HUES6 (cell line): ENCODE results near the gene OR6S1.

Experiments used
- H3K27ac ChIP-seq: 2 replicates; pipeline ENCODE4 v1.7.0; 2013; ENCODE audit warnings: low read depth, mild to moderate bottlenecking, low read length, inconsistent platforms
- H3K27me3 ChIP-seq: 2 replicates; pipeline ENCODE4 v1.6.1; 2013; ENCODE audit warnings: low read length; ENCODE audit not compliant: control insufficient read depth, insufficient read depth
- H3K36me3 ChIP-seq: 2 replicates; pipeline ENCODE4 v1.6.1; 2013; ENCODE audit warnings: low read length; ENCODE audit not compliant: control insufficient read depth, insufficient read depth
- H3K4me1 ChIP-seq: 2 replicates; pipeline ENCODE4 v1.6.1; 2013; ENCODE audit warnings: low read length; ENCODE audit not compliant: control insufficient read depth, insufficient read depth
- H3K4me3 ChIP-seq: 2 replicates; pipeline ENCODE4 v1.5.1; 2013; ENCODE audit warnings: low read depth, low read length
- H3K9ac ChIP-seq: one replicate; pipeline ENCODE4 v1.6.1; 2013; ENCODE audit warnings: mild to moderate bottlenecking, low read length
- H3K9me3 ChIP-seq: 2 replicates; pipeline ENCODE4 v1.6.1; 2013; ENCODE audit warnings: low read depth, low read length; ENCODE audit not compliant: control insufficient read depth, insufficient read depth

Gene OR6S1

DNA sequence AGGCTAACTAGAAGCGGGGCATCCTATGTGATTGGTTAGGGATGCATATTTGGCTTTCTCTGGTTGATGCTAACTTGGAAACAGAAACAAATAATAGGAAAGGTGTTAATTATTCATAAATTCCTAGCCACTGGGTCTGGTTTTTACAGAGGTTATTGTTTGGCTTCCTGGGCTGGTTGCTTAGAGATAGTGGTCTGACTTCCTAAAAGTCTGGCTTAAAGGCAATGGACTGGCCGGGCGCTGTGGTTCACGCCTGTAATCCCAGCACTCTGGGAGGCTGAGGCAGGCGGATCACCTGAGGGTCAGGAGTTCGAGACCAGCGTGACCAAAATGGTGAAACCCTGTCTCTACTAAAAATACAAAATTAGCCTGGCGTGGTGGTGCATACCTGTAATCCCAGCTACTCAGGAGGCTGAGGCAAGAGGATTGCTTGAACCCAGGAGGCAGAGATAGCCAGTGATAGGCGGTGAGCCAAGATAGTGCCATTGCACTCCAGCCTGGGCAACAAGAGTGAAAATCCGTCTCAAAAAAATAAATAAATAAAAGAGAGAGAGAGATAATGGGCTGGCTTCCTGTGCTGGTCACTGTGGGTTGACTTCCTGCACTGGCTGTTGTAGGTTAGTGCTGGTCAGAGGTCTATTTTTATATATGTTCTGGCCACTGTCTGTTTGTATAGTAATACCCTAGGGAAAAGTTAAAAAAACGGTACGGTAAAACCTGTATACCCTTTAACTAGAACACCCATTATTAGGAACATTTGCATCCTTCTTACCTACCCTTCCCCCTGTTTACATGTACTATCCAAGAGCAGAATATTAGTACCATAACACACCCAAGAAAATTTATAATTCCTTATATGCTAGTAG lies 24.1 kb downstream of the OR6S1 start:
- H3K27me3 ChIP-seq, result no peaks in the 10 kb centered on the region
- H3K4me1 ChIP-seq, result 0 out of 2 replicates have a peak, but pooled peaks cover 3% of the 10 kb centered on the region
- no peak overlapping the region for H3K4me3 ChIP-seq
- no peak overlapping the region for H3K27ac ChIP-seq
- H3K9ac ChIP-seq, result no peak overlapping the region
- H3K36me3 ChIP-seq, result no peaks in the 10 kb centered on the region
- H3K9me3 ChIP-seq, result no peaks in the 10 kb centered on the region

- no peak overlapping the region for H3K27ac ChIP-seq
- H3K4me1 ChIP-seq, result 0 out of 2 replicates have a peak, but pooled peaks cover 3% of the 10 kb centered on the region
- no peaks in the 10 kb centered on the region for H3K27me3 ChIP-seq
Observed at GRCh38 chr14:20615996-20616395, 25.5 kb downstream of the OR6S1 start.

GRCh38 chr14:20614038-20614840 lies 27.3 kb downstream of the OR6S1 start:
- Histone ChIP-seq H3K4me1 (peaks cover 3% of the 10 kb centered on the region; the same call in 1 of the 2 replicates), H3K9ac (peak overlapping the region; percentile 83), H3K27me3 (no peaks in the 10 kb centered on the region), H3K4me3 (peak overlapping the region; percentile 95), H3K27ac (0 out of 2 replicates have a peak overlapping the region, but pooled peaks have one; percentile 8), H3K36me3 (no peaks in the 10 kb centered on the region), H3K9me3 (no peaks in the 10 kb centered on the region)

More at GRCh38 chr14:20615996-20616395, 25.5 kb downstream of the OR6S1 start:
- H3K9me3 ChIP-seq, result no peaks in the 10 kb centered on the region
- no peaks in the 10 kb centered on the region for H3K36me3 ChIP-seq
- H3K9ac ChIP-seq, result no peak overlapping the region
- H3K4me3 ChIP-seq, result no peak overlapping the region

DNA sequence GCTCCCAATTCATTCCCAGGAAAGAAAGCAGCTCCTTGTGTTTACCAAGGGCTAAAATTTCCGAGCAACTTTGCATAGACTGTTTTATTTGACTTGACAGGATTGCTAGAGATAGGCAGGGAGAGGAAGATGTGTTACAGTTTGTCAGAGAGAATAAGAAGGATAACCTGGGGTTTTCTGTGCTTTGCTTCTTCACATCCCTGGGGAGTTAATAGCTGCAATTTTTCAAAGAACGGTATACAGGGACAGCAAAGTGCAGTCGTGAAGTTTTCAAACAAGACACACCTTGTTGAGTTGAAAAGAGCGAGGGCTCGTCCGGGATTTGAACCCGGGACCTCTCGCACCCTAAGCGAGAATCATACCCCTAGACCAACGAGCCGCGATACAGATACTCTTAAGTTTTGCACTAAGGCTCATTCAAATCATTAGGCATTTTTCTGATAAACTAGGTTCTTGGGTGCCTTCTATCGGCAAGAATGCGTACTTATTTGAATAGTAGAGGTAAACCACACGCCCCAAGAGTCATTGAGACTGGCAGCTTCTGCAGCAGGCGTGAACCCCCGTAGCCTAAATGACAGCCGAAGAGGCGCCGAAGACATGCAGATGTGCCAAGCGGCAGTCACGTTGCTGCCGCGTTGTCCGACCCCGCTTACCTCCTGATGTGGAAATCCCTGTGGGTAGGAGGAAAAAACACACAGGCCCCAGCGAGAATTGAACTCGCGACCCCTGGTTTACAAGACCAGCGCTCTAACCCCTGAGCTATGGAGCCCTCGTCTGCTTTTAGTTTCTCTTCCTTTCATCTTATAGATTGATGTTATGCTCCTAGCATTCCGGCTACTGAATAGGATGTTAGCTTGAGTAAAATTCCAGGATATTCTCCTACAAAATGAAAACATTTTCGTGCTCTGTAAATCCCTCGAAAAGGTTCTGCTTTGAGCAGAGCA lies 28.1 kb downstream of the OR6S1 start:
- H3K27ac ChIP-seq, result 0 out of 2 replicates have a peak overlapping the region, but pooled peaks have one; percentile 8

GRCh38 chr14:20612403-20612802 lies 29.1 kb downstream of the OR6S1 start:
- Histone ChIP-seq H3K27me3 (no peaks in the 10 kb centered on the region), H3K4me1 (peaks cover 12% of the 10 kb centered on the region; the same call in 1 of the 2 replicates), H3K4me3 (no peak overlapping the region), H3K9ac (no peak overlapping the region), H3K9me3 (no peaks in the 10 kb centered on the region), H3K27ac (no peak overlapping the region), H3K36me3 (no peaks in the 10 kb centered on the region)

More for the DNA sequence above, 28.1 kb downstream of the OR6S1 start:
- peak overlapping the region; percentile 95 for H3K4me3 ChIP-seq
- H3K9me3 ChIP-seq, result no peaks in the 10 kb centered on the region
- peaks cover 8% of the 10 kb centered on the region; the same call in 1 of the 2 replicates for H3K4me1 ChIP-seq
- H3K9ac ChIP-seq, result peak overlapping the region; percentile 83
- H3K27me3 ChIP-seq, result no peaks in the 10 kb centered on the region
- H3K36me3 ChIP-seq, result no peaks in the 10 kb centered on the region

- Histone ChIP-seq H3K27ac (no peak overlapping the region), H3K4me1 (peaks cover 16% of the 10 kb centered on the region; the same call in 1 of the 2 replicates), H3K27me3 (no peaks in the 10 kb centered on the region), H3K4me3 (no peak overlapping the region), H3K9ac (no peak overlapping the region), H3K36me3 (no peaks in the 10 kb centered on the region), H3K9me3 (no peaks in the 10 kb centered on the region)
Observed at GRCh38 chr14:20611277-20611676, 30.2 kb downstream of the OR6S1 start.

DNA sequence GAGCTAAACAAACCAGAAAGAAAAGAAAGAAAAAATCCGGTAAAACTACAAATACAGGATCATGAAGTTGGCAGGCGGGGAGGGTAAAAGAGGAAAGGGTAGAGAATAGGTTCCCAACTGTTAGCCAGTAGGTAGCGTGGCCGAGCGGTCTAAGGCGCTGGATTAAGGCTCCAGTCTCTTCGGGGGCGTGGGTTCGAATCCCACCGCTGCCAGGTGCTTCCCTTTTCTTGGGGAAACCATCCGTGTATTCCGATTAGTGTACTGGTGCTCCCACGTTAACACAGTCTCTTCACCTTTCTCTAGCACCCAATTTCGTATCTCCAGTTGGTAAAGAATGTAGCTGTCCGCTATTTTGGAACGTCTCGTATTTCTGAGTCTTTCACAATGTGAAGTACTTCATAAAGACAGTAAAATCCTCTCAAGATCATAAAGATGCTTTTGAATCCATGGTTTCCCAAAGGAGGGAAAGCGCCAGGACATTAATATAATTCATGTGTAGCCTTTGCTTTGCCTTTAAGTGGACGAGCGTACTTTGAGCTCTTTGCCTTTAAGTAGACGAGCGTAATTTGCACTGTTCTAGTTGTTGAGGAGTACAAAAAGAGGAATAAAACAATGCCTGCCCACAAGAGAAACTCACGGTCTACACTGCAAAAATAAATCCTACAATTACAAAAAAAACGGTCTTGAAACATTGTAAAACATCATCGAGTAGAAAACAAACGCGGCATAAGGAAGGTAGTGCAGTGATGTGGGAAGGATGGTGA lies 31.3 kb downstream of the OR6S1 start:
- Histone ChIP-seq H3K27ac (no peak overlapping the region), H3K36me3 (no peaks in the 10 kb centered on the region)

GRCh38 chr14:20609215-20610001 lies 32.1 kb downstream of the OR6S1 start:
- H3K4me1 ChIP-seq, result peaks cover 13% of the 10 kb centered on the region; the same call in 1 of the 2 replicates
- peak overlapping the region; percentile 69 for H3K9ac ChIP-seq
- no peak overlapping the region for H3K27ac ChIP-seq
- peak overlapping the region; percentile 91 for H3K4me3 ChIP-seq
- no peaks in the 10 kb centered on the region for H3K36me3 ChIP-seq
- H3K27me3 ChIP-seq, result no peaks in the 10 kb centered on the region
- no peaks in the 10 kb centered on the region for H3K9me3 ChIP-seq

More for the DNA sequence above, 31.3 kb downstream of the OR6S1 start:
- Histone ChIP-seq H3K4me1 (peaks cover 16% of the 10 kb centered on the region; the same call in 1 of the 2 replicates), H3K9me3 (no peaks in the 10 kb centered on the region), H3K9ac (peak overlapping the region; percentile 69), H3K27me3 (no peaks in the 10 kb centered on the region), H3K4me3 (peak overlapping the region; percentile 91)

DNA sequence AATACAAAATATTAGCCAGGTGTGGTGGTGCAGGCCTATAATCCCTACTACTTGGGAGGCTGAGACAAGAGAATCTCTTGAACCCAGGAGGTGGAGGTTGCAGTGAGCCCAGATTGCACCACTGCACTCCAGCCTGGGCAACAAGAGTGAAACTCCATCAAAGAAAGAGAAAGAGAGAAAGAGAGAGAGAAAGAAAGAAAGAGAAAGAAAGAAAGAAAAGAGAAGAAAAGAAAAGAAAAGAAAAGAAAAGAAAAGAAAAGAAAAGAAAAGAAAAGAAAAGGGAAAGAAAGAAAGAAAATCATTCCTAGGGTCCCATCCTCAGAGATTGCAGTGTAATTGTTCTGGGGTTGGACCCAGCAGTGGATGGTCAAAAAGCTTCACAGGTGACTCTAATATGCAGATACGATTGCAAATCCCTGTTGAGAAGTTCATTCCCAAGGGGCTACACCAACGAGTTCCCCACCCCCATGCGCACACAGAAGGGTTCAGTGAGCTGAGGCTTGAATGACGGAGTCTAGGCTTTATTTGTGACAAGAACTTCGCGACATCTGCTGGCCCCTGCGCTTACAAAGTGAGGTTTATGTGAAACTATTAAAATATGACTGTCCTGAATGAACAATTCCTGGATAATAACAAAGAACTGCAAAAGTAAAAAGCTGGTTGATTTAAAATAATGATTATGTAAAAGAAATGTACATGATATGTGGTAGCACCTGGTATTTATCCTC lies 32.9 kb downstream of the OR6S1 start:
- H3K27ac ChIP-seq, result no peak overlapping the region
- H3K27me3 ChIP-seq, result no peaks in the 10 kb centered on the region
- H3K9ac ChIP-seq, result no peak overlapping the region
- H3K36me3 ChIP-seq, result no peaks in the 10 kb centered on the region
- peaks cover 13% of the 10 kb centered on the region; the same call in 1 of the 2 replicates for H3K4me1 ChIP-seq
- H3K4me3 ChIP-seq, result peak overlapping the region; percentile 22; the same call in 1 of the 2 replicates
- no peaks in the 10 kb centered on the region for H3K9me3 ChIP-seq
